DND-41 (cell line): ENCODE measurements around the gene COBL.

Experiments
- ATAC-seq: fragments of 200-7000 bp; cut with Tn5 transposase; 3 replicates; pipeline ENCODE4 v1.9.1; 2021; ENCODE audit warnings: low read depth; ENCODE audit not compliant: insufficient read depth
- DNase-seq: peaks from one replicate; pipeline ENCODE4 v3.0.0-alpha.2; 2020
- H2AFZ ChIP-seq: 2 replicates; pipeline ENCODE4 v1.6.0; 2012; ENCODE audit warnings: low read depth, low read length
- H3K27ac ChIP-seq: 2 replicates; pipeline ENCODE4 v1.5.1; 2012; ENCODE audit warnings: low read length, inconsistent platforms
- H3K27me3 ChIP-seq: fragments of 200-600 bp; sonication (generic); 2 replicates; pipeline ENCODE4 v1.6.0; 2012; ENCODE audit warnings: low read length, mild to moderate bottlenecking, inconsistent platforms; ENCODE audit not compliant: insufficient read depth, poor library complexity
- H3K36me3 ChIP-seq: 2 replicates; pipeline ENCODE4 v1.5.1; 2012; ENCODE audit warnings: low read length, inconsistent platforms; ENCODE audit not compliant: insufficient read depth
- H3K4me1 ChIP-seq: 2 replicates; pipeline ENCODE4 v1.5.1; 2012; ENCODE audit warnings: mild to moderate bottlenecking, low read length; ENCODE audit not compliant: insufficient read depth
- H3K4me2 ChIP-seq: 2 replicates; pipeline ENCODE4 v1.6.0; 2012; ENCODE audit warnings: mild to moderate bottlenecking, moderate library complexity, low read length, inconsistent platforms; ENCODE audit not compliant: insufficient read depth
- H3K4me3 ChIP-seq, 2 experiments: fragments of 200-600 bp in 1 of 2; shearing (Covaris generic) in 1 of 2; 2 replicates each; pipeline ENCODE4 v1.5.1; 2012 to 2016; ENCODE audit warnings: inconsistent platforms in 2 of 2, low read length in 2 of 2, mild to moderate bottlenecking in 2 of 2, low read depth in 1 of 2, moderate library complexity in 1 of 2
- H3K79me2 ChIP-seq: 2 replicates; pipeline ENCODE4 v1.6.0; 2012; ENCODE audit warnings: low read length, inconsistent platforms; ENCODE audit not compliant: insufficient read depth
- H3K9ac ChIP-seq: 2 replicates; pipeline ENCODE4 v1.6.0; 2012; ENCODE audit warnings: low read depth, mild to moderate bottlenecking, inconsistent platforms, low read length, moderate library complexity
- H3K9me3 ChIP-seq: 2 replicates; pipeline ENCODE4 v1.5.1; 2012; ENCODE audit warnings: low read length, moderate library complexity, mild to moderate bottlenecking, inconsistent platforms; ENCODE audit not compliant: insufficient read depth, severe bottlenecking
- H4K20me1 ChIP-seq: 2 replicates; pipeline ENCODE4 v1.6.0; 2012; ENCODE audit warnings: low read length; ENCODE audit not compliant: insufficient read depth
- CTCF ChIP-seq: IDR thresholded peaks from 2 replicates; pipeline ENCODE4 v1.5.1; 2012; ENCODE audit warnings: borderline replicate concordance, low read length, moderate library complexity, mild to moderate bottlenecking; ENCODE audit not compliant: poor library complexity, severe bottlenecking; ENCODE audit errors: extremely low read depth
- EZH2 ChIP-seq: IDR thresholded peaks from 3 replicates; pipeline ENCODE4 v1.6.1; 2012; ENCODE audit warnings: borderline replicate concordance, low read depth, mild to moderate bottlenecking, moderate library complexity, low read length, inconsistent platforms; ENCODE audit not compliant: severe bottlenecking

The COBL gene

GRCh38 chr7:51243631-51244030 lies 73.0 kb downstream of the COBL start:
- ATAC-seq = no peak

GRCh38 chr7:51242881-51243518 lies 73.6 kb downstream of the COBL start:
- Histone ChIP-seq H3K4me3 (no peak overlapping the region), H3K4me1 (no peaks in the 10 kb centered on the region), H3K9ac (no peak overlapping the region), H3K79me2 (no peaks in the 10 kb centered on the region), H4K20me1 (no peaks in the 10 kb centered on the region), H3K36me3 (no peaks in the 10 kb centered on the region), H3K9me3 (no peaks in the 10 kb centered on the region), H2AFZ (no peak overlapping the region), H3K4me2 (no peak overlapping the region), H3K27me3 (peaks cover 2% of the 10 kb centered on the region), H3K27ac (no peak overlapping the region)
- no peak for ATAC-seq
- TF ChIP-seq EZH2 = no peak
- no peak for TF ChIP-seq CTCF
- DNase-seq = no peak

More at GRCh38 chr7:51243631-51244030, 73.0 kb downstream of the COBL start:
- TF ChIP-seq CTCF (no peak), EZH2 (no peak)
- Histone ChIP-seq H3K4me1 (no peaks in the 10 kb centered on the region), H3K4me2 (no peak overlapping the region), H3K9ac (no peak overlapping the region), H3K9me3 (no peaks in the 10 kb centered on the region), H3K27me3 (peaks cover 2% of the 10 kb centered on the region), H3K36me3 (no peaks in the 10 kb centered on the region), H3K4me3 (no peak overlapping the region), H3K27ac (no peak overlapping the region), H3K79me2 (no peaks in the 10 kb centered on the region), H2AFZ (no peak overlapping the region), H4K20me1 (no peaks in the 10 kb centered on the region)
- no peak for DNase-seq

- Histone ChIP-seq H3K79me2 (no peaks in the 10 kb centered on the region), H4K20me1 (no peaks in the 10 kb centered on the region)
- ATAC-seq = no peak
These were observed 74.5 kb downstream of the COBL start for GRCh38 chr7:51242007-51242691.

More at GRCh38 chr7:51242007-51242691, 74.5 kb downstream of the COBL start:
- Histone ChIP-seq H3K4me3 (no peak overlapping the region), H2AFZ (no peak overlapping the region), H3K9me3 (no peaks in the 10 kb centered on the region), H3K4me2 (no peak overlapping the region), H3K27me3 (peaks cover 2% of the 10 kb centered on the region), H3K9ac (no peak overlapping the region), H3K4me1 (no peaks in the 10 kb centered on the region), H3K36me3 (no peaks in the 10 kb centered on the region), H3K27ac (no peak overlapping the region)
- TF ChIP-seq CTCF (no peak), EZH2 (no peak)
- no peak for DNase-seq
